GM19467 (cell line): ENCODE measurements around the gene RCN1.
"Not testable (repeated sequence)": the region's sequence is repeated elsewhere in the genome, so short reads cannot be mapped to it uniquely, and the experiment has no call there.

Experiments
- ATAC-seq: cut with Tn5 transposase; IDR thresholded peaks from one replicate; pipeline ENCODE4 v1.9.1; 2021; ENCODE audit warnings: mild to moderate bottlenecking, moderate library complexity; ENCODE audit not compliant: unreplicated experiment

RCN1 gene

GRCh38 chr11:32073644-32074026 is 17.2 kb upstream of the RCN1 start:
- no peak for ATAC-seq

- no peak for ATAC-seq
Observed at GRCh38 chr11:32079553-32079952, 11.3 kb upstream of the RCN1 start.

- ATAC-seq, result no peak
Observed at GRCh38 chr11:32080361-32080980, 10.4 kb upstream of the RCN1 start.

- no peak for ATAC-seq
Observed at GRCh38 chr11:32081129-32081641, 9.7 kb upstream of the RCN1 start.

- no peak for ATAC-seq
Observed at GRCh38 chr11:32081901-32082300, 9.0 kb upstream of the RCN1 start.

GRCh38 chr11:32082346-32082986 is 8.4 kb upstream of the RCN1 start:
- no peak for ATAC-seq

GRCh38 chr11:32087597-32087996 is 3.3 kb upstream of the RCN1 start:
- no peak for ATAC-seq

- ATAC-seq, result no peak
Observed at GRCh38 chr11:32088117-32088941, 2.5 kb upstream of the RCN1 start.

GRCh38 chr11:32092581-32093170 is 1.8 kb downstream of the RCN1 start:
- ATAC-seq, result no peak

GRCh38 chr11:32094923-32095322 is 4.0 kb downstream of the RCN1 start:
- ATAC-seq, result no peak

- no peak for ATAC-seq
Observed at GRCh38 chr11:32098142-32098903, 7.4 kb downstream of the RCN1 start.

- ATAC-seq, result no peak
Observed at GRCh38 chr11:32099516-32099915, 8.6 kb downstream of the RCN1 start.

- ATAC-seq, result no peak
Observed at GRCh38 chr11:32100495-32100894, 9.6 kb downstream of the RCN1 start.

GRCh38 chr11:32101791-32102190 is 10.9 kb downstream of the RCN1 start:
- ATAC-seq, result no peak

- ATAC-seq, result not testable (repeated sequence)
Observed at GRCh38 chr11:32103121-32103719, 12.3 kb downstream of the RCN1 start.

- ATAC-seq, result no peak
Observed at GRCh38 chr11:32103941-32104340, 13.1 kb downstream of the RCN1 start.

- ATAC-seq, result peak; percentile 64
Observed at GRCh38 chr11:32105871-32106560, 15.1 kb downstream of the RCN1 start.

GRCh38 chr11:32107647-32108046 is 16.8 kb downstream of the RCN1 start:
- no peak for ATAC-seq

GRCh38 chr11:32108576-32108975 is 17.7 kb downstream of the RCN1 start:
- ATAC-seq, result no peak

GRCh38 chr11:32109138-32109537 is 18.3 kb downstream of the RCN1 start:
- no peak for ATAC-seq
